NOMO-1 (cell line): ENCODE results near the gene ZSCAN2.
"Not testable (repeated sequence)": the region's sequence is repeated elsewhere in the genome, so short reads cannot be mapped to it uniquely, and the experiment has no call there.

Source experiments
- DNase-seq, 2 experiments: peaks; one replicate each; lab custom pipeline; 2025; ENCODE audit not compliant: unreplicated experiment in 2 of 2; lab: John Stamatoyannopoulos, UW

ZSCAN2 gene

DNA sequence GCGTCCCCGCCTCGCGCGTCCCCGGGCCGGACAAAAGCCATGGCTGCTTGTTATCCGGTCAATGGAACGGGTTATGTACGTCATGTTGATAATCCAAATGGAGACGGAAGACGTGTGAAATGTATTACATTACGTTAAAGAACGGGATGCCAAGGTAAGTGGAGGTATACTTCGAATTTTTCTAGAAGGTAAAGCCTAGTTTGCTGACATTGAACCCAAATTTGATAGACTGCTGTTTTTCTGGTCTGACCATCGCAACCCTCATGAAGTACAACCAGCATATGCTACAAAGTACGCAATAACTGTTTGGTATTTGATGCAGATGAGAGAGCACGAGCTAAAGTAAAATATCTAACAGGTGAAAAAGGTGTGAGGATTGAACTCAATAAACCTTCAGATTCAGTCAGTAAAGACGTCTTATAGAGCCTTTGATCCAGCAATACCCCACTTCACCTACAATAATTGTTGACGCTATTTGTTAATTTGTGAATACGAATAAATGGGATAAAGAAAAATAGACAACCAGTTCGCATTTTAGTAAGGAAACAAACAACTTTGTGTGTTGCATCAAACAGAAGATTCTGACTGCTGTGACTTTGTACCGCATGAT, 33.5 kb downstream of the ZSCAN2 start:
- DNase-seq = no peak

DNA sequence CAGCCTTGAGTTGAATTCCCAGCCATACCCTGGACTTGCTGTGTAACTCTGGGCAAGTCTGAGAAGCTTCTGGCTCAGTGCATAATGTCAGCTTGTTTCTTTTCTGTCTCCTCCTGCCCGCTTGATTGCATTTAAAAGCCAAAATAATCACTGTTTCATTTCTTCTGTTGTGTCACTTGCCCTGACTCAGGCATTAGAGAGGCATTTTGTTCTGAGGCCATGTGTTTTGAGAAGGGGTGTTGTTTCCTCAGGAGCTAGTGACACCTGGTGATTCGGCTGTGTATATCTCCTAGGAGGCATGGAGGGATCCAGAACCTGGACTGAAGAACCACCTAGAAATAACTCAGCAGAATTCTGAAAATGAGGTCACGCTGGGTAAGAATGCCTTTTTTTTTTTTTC, 37.3 kb downstream of the ZSCAN2 start:
- no peak for DNase-seq

DNA sequence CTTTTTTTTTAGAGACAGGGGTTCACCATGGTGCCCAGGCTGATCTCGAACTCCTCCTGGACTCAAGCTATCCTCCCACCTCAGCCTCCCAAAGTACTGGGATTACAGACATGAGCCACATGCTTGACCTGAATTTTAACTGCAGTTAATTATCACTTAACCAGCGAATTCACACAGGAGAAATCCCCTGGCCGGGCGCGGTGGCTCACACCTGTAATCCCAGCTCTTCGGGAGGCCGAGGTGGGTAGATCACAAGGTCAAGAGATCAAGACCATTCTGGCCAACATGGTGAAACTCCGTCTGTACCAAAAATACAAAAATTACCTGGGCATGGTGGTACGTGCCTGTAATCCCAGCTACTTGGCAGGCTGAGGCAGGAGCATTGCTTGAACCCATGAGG, 41.1 kb downstream of the ZSCAN2 start:
- not testable (repeated sequence) for DNase-seq

DNA sequence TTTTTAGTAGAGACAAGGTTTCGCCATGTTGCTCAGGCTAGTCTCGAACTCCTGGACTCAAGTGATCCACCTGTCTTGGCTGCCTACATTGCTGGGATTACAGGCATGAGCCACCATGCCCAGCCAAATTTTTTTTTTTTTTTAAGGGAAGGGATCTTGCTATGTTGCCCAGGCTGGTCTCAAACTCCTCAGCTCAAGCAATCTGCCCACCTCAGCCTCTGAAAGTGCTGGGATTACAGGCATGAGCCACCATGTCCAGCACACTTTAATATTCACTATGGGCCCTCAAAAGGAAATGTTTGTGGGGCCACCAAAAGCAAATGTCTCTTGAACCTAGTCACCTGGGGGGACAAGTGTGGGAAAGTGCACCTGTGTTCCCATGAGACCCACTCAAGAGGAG, 41.8 kb downstream of the ZSCAN2 start:
- not testable (repeated sequence) for DNase-seq

DNA sequence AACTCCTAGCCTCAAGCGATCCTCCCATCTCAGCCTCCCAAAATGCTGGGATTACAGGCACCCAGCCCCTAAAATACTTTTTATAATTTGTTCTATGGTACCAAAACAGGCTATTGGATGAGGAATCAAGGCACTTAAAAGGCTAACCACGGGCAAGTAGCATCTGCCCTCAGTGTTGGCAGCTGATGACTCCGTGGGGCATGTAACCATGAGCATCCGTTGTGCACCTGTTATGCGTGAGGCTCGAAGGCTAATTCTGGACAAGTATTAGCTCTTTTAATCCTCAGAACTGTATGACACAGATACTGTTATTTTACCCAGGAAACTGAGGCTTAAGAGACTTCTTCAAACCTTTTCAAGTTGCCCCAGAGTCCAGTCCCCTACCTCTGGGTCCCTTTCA, 43.0 kb downstream of the ZSCAN2 start:
- no peak for DNase-seq

DNA sequence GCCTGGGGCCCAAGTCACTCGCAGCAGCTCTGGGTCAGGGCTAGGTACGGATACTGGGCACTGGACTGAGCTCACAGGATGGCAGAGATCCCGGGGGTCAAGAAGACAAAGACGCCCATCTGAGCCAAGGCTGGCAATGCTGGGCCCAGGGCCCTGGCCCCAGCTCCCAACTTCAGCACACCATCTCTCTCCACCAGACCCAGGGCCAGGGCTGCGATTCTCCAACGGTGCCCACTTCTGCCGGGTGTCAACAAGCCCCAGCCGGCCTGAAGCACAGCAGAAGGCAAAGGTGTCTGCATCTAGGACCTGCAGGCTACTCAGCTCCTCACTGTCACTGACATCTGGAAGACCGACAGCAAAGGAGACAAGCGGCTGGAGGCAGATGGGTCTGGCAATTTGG, 44.7 kb downstream of the ZSCAN2 start:
- no peak for DNase-seq

DNA sequence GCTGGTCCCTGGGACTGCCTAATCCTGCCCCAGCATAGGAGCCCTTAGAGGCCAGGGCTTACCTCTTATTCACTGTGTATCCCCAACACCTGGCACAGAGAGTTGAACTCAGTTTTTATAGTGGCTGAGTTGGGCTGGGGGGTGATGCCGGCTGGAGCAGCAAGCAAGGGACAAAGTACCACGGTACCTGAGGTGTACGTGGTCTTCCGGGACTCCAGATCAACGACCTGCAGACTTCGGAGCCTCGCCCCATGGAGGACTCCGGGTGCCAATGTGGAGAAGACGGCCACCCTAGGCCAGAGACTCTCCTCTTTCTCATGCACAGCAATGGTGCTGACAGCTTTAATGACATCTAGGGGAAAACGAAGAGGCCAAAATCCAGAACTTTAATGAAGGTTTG, 45.2 kb downstream of the ZSCAN2 start:
- no peak for DNase-seq

DNA sequence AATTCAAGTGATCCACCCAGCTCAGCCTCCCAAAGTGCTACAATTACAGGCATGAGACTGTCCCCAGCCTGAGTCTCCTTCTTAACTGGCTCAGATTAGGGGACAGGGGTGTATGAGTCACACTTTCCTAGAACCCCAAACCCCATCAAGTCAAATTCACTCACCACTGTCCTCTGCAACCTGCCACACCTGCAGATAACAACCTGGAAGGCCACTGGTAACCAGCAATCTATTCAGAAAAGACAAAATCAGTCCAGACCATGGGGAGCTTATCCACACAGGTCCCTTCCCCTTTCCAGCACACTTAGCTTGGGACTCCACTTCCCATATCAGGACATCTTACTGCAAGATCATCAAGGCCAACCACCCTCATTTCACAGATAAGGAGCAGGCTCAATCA, 46.9 kb downstream of the ZSCAN2 start:
- no peak for DNase-seq

DNA sequence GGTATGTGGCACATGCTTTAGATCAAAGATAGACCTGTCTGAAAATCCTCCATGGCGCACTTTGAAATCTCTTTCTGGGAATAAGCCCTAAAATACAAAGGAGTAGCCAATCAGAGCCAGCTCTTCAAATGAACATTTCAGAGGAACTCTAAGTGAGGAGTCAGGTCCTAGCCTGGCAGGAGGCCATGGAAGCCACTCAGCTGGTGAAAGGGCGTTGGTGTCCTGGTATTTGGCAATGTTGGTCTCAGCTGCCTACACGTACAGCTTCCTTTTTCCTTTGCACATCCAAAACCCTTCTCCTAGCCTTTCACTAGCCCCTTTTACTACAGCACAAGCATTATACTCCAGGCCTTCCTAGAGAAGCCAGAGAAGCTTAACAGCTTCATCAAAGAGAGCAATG, 47.7 kb downstream of the ZSCAN2 start:
- no peak for DNase-seq

DNA sequence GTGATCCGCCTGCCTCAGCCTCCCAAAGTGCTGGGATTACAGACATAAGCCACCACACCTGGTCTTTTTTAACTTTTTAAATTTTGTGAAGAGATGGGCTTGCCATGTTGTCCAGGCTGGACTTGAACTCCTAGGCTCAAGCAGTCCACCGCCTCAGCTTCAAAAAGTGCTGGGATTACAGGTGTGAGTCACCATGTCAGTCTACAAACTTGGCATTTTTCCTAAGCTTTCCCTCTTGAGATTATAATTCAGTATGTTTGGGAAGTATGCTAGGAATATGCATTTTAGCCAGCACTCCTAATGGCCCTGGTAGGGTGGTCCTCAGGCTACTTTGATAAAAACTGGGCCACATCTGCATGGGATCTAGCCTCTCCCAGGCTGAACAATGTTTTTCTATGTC, 48.9 kb downstream of the ZSCAN2 start:
- DNase-seq = no peak

DNA sequence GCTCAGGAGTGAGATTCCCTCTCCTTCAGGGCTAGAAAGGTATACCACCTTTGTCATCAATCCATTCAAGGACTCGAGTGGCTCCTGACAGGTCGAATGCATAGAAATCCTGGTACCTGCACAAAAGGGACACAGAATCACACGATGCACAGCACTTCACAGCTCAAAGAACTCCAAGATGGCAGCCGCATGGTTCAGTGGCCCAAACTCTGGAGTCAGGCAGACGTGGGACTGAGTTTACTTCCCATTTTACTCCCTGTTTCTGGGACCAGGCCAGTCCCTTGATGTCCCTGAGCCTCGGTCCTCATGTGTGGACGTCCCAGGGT, 52.7 kb downstream of the ZSCAN2 start:
- no peak for DNase-seq

DNA sequence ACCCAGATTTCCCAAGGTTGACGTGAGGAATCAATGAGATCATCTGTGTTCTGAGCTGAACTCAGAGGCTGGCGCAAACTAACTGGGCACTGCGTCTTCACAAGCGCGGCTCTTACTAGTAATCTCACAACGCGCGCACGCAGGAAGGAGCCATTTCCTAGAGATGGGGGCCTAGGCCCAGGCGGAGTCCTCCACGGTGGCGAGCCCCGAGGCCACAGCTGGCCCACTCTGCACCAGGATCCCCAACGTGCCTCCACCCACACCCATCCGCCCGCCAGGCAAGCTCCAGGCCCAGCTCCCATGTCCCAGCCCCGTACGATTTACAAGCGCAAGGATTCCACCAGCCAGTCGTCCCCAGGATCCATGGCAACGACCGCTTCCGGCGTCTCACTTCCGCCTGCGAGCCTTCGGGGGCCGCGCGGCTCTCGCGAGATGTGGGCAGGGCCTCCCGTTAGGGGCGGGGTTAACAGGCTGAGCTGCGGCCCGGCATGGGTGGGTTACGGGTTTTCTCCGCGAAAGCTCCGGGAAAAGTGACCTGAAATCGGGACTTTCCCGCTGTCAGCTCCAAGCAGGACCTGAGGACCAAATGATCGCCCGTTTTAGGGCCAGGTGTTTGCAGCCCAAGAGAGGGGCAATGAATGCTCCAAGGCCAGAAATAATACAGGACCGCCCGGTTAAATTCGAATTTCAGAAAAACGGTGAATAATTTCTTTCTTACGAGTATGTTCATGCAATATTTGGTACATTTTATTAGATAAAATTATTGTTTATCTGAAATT, 53.3 kb downstream of the ZSCAN2 start, which contains the start of gene WDR73:
Gene WDR73, minus strand, starts transcription at position 374 of the 779 bp plus-strand sequence. Its CDS starts 9 bp downstream, at position 365.
- peak; percentile 88 to 91 for DNase-seq

DNA sequence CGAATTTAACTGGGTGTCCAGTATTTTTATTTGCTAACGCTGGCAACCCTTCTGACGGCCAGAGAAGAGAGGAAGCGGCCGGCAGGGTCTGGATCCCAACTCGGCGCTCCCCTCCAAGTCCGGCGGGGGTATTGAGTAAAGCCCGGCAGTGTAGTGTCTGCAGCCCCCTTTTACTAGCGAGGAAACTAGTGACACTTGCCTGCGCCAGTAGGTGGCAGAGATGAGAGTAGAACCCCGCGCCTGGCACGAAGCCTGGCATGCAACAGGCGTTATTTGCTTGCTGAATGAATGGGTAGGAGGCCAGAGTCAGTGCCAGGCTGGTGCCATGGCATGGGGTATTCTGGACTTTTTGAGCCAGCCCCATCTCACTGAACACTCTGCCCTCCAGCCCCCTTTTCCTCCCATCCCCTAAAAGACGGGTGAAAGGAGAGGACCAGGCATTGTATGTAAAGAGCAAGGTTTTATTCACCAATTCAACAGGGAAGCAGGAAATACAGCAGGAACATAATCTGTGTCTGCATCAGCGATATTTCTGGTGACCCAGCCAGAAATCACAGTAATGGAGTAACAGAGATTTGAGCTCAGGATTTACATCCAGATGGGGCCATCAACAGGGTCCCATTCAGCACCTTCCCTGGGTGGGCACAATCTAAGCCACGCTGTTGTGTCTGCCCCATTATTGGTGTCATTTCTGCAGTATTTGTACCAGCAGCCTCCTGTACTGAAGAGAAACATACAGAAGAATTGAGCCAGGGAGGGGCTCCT, 54.1 kb downstream of the ZSCAN2 start:
- peak; percentile 79 to 80 for DNase-seq

DNA sequence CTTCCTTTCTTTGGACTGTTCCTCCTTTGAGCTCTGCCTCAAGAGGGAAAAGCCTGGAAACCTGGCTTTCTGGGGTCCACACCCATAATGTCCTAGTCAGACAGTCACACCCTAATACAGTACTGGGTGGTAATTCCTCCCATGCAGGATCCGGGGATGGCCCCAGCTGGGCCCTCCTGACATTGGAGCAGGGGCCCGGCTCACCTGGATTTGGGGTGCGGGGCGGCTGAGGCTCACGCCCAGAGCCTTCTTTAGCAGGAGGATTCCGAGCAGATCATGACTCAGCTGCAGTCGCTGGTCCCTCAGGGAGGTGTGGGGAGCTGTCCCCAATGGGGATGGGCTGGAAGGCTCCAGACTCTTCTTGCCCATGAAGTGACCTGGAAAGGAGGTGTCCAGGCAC, 56.2 kb downstream of the ZSCAN2 start:
- no peak for DNase-seq

DNA sequence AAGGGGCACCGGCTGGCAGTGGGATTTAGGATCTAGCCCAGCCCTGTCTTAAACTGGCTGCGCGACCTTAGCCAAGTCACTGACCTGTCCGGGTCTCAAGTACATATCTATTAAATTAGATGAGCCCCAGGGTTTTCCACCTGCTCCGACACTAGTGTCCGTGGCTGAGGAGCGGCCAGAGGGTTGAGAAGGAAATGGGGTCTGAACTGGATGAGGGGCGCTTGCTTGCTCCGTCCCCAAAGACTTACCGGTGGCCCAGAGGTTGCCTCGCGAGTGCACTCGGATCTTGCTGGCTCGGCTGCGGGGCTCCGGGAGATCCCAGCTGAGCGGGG, 56.9 kb downstream of the ZSCAN2 start:
- no peak for DNase-seq

DNA sequence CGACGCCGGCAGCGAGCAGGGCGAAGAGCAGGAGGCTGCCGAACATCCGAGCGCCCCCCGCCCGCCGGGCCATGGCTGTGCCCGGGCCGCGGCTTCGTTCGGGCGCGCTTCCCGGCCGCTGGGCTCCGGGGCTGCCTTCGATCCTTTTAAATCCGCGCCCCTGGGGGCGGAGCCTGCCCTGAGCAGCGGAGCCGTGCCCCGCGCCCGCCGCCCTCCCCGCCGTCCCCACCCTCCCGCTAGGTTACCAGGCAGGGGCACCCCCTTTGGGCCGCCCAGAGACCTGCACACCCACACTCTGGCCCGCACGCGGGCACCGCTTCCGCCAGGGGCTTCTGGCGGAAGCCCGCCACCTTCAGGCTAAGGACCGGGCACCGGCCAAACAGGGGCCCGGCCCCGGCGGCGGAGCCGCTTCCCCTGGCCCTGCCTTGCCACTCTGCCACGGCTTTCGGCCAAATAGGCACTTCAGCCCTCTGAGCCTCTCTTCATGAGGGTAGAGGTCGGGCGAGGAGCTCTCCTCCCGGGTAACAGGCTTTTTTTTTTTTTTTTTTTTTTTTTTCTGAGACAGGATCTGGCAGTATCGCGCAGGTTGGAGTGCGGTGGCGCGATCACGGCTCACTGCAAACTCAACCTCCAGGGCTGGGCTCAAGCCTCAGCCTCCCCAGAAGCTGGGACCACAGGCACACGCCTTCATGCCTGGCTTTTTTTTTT, 57.4 kb downstream of the ZSCAN2 start, which contains the start of gene NMB:
Gene NMB, minus strand, starts transcription at position 120 of the 708 bp plus-strand sequence. Its CDS starts 47 bp downstream, at position 73.
- peak; percentile 75 to 96 for DNase-seq

DNA sequence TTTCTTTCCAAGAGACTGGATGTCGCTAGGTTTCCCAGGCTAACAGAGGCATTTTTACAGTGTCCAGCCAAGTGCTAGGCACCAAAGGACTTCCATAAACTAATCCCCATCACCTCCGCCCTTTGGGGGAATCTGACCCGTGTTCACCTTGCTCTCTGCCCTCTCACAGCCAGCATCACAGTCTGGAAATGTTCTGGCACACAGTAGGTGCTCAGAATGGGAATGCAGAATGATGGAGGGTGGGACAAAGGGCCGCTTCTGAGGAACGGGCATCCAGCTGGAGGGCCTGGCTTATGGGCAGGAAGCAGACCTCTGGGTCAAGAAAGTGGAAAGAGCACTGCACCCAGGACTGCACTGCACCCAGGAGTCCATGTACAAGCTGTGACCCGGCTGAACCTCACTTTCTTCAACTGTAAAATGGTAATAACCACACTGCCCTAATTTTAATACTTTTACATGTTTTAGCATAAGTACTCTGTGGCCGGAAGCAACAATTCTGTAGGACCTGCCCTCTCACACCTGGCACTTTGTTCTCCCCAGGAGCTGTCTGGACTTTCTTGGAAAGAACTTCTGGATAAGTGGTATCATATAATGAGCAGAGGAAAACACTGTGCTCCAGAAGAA, 58.1 kb downstream of the ZSCAN2 start:
- no peak for DNase-seq

DNA sequence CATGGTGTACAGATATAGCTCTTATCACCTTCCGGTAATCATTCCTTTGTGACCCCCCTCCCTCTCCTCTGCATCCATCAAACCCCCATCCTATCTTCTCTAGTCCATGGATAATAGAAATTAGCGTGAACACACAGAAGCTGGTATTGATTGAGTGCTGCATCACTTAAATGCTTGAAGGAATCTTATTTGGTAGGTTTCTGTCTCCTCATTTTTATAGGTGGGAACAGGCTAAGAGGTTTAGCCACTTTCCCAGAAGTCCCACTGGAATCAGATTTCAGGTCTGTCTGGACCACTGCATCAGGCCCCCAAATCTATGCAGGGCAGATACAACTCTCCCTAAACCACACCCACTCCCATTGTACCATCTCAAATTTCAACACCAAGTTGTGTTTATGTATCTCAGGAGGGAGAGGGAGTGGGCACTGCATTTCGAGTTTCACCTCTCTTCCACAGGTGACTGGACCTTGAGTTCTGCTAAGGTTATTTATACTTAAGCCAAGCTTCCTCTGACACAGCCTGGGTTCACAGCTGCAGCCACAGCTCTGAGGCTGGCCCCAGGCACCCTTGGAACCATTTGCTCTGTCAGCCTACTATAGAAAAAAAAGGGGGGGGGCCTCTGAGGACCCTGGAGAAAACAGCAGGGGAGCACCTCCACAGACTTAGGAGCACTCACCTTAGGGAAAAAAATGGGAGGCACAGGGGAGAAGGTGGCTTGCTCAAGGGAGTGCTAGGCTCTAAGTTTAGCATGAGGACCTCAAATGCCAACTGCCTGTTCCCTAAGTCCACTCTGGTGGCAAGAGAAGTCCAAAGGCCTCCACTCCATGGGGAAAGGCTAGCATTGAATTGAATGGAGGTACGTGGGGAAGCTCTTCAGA, 59.3 kb downstream of the ZSCAN2 start:
- DNase-seq = no peak

DNA sequence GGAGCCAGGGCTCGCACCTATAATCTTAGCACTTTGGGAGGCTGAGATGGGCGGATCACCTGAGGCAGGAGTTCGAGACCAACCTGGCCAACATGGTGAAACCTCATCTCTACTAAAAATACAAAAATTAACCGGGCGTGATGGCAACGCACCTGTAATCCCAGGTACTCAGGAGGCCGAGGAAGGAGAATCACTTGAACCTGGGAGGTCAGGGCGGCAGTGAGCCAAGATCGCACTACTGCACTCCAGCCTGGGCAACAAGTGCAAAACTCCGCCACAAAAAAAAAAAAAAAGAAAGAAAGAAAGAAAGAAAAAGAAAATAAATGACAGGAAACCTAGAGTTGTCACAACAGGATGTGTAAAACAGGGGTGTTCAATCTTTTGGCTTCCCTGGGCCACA, 60.2 kb downstream of the ZSCAN2 start:
- no peak for DNase-seq

DNA sequence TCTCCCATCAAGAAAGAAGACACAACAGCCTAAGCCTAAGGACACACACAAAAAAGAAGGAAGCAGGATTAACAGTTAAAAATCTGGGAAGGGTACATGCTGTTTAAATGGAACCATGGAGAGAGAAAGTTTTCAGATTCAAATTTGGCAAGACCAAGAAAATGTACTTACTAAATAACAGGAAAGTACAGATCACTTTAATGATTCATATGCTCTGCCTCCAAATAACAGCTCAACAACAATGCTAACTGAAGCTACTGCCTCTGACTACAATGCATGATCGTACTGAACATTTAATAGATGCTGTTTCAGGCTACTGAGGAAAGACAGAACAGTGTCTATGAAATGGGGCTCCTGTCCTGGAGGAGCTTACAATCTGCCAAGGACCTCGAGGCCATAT, 65.6 kb downstream of the ZSCAN2 start:
- no peak for DNase-seq
